ENCODE measurements around the gene SH3RF3.

Gene SH3RF3

DNA sequence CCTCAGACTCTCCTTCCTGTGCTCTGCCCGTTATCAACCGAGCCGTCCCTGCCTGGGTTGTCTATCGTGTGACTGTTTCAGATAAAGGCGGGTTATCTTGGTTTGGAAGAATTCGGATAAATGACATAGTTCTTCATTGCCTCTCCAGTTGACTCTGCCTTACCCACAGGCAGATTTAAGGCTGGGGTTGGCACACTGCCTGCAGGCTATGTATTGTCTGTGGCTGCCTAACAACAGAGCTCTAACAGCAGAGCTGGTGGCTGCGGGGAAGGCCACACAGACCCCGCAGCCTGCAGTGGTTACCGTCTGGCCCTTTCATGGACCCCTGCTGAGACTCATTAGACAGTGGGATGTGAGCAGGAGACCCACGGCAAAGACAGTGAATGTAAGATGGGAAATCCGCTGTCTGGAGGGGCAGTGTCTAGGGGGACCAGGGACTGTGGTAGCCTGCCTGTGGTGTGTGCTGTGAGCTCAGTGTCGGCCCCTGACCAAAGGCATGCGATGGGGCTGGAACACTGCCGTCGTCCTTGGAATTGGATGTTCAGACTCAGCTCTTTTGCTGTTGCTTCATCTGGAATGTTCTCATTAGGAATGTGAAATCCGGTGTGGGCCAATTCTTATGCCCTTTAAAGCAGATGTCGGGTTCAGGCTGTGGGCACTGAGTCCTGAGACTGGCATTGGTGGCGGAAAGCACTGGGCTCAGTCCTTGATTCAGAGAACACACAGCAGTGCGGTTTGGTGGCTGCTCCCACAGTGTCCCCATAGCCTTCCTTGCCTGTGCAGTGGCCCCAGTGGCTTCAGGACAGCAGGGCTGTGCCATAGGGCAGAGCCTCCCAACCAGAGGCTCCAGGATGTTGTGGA is 44.5 kb downstream of the SH3RF3 start:
- intact Hi-C loops (cut with DNase I) = no loop called here
- peak in 2 of 10 donors; percentile 32 to 36 for DNase-seq

DNA sequence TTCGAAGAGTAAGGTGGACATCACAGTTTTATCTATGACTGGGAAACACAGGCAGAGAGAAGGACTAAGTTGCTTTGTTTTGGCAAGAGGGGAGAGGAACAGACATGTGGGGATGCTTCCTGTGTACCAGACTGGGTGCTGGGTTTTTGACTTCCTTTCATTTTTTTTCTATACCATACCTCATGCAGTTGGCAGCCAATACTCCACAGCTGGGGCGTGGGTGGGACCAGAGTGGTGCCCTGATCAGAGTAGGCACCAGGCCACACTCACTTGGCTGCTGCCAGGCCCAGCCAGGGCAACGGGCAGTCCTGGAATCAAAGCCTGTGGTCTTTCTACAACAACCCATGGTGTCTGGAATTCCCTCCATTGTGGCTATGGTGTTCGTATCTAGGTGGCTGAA is 45.2 kb downstream of the SH3RF3 start:
- intact Hi-C loops (cut with DNase I) = no loop called here
- peak in 1 of 10 donors; percentile 83 for DNase-seq

DNA sequence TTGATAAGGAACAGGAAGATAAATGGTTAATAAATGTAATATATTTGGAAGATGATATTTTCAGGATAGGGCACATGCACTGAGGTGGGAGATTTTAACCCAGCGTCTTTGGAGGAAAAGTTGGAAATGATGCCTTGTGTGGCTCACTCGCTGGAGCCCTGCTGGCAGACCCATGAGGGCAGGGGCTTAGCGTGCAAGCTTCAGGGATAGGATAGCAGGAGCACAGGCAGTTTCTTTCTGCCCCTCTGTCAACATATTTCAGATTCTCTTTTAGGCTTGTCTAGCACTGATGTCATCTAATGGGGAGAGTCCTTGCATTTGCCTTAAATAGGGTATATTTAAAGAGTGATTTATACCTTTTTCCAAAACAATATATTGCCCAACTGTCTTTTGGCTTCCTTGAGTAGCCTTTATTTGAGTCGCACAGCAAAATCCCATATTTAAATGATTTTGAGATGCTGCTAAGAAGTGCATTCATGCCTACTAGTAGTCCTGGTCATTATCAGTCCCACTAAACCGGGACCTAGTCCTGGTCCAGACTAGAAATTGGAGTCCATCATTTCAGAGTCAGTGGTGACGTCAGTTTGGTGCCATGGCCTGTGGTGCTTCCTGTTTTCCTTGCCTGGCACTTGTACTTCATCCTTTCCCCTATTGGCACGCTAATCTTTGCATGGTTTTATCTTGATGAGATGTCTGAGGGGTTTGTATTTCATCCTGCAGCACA is 45.8 kb downstream of the SH3RF3 start:
- intact Hi-C loops (cut with DNase I) = no loop called here

DNA sequence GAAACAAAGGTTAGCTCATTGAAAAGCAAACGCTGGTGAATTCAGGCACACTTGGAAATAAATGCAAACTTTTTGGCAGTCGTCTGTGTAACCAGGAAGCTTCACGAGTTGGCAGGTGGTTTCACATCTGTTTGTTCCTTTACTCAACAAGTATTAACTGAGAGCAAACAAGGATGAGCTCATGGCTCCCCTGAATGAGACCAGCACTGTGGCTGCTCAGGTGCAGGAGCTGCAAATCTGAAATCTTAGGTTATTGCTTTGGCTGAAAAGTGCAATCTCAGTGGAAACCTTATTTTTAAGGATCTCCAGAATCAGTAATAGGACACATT is 46.3 kb downstream of the SH3RF3 start:
- intact Hi-C loops (cut with DNase I) = no loop called here
- no peak for DNase-seq

More for the DNA sequence above, 45.8 kb downstream of the SH3RF3 start:
- no peak for DNase-seq

DNA sequence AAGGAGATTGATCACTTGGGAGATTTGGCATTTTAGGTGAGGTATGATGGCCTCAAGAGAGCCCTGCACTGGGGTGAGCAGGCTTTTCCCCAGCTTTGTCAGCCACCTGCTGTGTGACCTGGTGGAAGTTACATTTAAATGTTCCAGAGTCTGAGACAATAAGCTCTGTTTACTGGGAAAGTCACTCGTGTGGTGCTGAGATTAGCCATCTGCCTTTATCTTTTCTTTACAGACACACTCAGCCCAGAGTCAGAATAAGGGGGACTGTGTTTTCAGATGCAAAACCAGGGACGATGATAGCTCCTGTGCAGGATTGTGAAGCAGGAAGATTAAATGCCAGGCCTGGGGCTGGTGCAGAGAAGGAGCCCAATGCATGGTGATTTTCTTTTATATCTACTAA is 47.9 kb downstream of the SH3RF3 start:
- intact Hi-C loops (cut with DNase I) = no loop called here
- DNase-seq = no peak

DNA sequence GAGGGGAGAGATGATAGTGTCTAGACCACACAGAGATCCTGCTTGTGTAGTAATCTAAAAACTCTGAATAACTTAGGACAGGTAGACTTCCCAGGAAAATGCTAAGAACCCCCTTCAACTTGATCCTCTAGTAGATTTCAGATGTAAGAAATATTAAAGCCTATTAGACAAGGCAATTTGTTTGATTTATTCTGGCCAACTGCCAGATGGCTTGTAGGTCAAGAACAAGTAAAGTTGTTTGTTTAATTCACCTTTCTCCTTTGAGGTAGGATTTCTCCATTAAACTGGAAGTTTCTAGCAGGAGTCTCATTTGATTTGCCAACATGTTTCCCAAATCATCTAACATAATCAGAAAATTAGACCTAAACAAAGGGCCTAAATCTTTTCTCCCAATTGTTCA is 48.6 kb downstream of the SH3RF3 start:
- DNase-seq = no peak
- intact Hi-C loops (cut with DNase I) = no loop called here

DNA sequence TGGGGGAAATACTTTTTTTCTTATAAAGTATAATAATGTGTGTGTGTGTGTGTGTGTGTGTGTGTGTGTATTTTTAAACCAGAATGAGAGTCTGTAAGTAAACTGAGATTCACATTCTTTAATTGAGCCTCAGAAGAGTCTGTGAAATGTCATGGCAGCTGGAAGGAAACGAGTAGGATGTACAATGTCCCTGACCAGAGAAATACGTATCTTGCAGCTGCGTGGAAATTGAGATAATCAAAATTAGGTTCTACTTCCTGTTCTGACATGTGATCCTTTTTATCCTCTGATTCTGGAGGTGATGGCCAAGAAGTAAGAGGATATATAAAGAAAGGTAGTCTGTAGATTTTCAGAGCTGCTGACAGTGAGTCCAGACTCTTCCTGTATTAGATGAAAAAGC is 50.0 kb downstream of the SH3RF3 start:
- intact Hi-C loops (cut with DNase I) = no loop called here
- no peak for DNase-seq

DNA sequence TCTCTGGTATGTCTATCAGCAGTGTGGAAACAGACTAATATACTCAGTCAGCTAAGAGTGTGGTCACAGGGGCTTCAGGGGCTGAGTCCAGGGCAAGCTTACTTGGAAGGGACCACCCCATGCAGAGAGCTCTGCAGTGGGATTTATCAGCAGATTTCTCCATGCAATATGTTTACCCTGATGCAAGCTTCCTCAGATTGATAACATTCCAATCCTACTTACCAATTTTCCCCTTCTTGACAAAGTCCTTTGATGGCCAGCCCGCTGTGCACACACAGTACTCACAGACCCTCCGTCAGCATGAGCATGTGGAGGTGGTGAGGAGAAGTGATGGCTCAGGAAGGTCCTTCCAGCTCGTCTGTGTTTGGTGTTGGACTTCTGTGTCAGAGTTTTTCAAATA is 51.8 kb downstream of the SH3RF3 start:
- peak in 1 of 10 donors; percentile 21 for DNase-seq
- intact Hi-C loops (cut with DNase I) = no loop called here

DNA sequence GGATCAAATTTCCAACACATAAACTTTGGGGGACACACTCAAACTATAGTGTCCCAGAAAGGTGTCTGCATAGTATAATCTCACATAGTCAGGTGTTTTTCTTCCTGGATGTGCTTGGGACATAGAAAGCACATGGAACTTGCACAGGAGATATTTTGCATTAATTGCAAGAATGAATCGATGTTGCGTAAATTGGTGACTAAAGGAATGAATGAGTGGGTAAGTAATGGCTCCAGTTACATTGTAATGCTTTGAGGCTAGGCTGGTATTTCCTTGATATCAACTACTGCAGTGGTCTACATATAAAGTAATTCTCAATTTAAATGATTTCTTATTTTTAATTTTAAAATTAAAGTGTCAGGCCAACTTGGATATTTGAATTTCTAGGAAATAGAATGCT is 53.4 kb downstream of the SH3RF3 start:
- intact Hi-C loops (cut with DNase I) = no loop called here

DNA sequence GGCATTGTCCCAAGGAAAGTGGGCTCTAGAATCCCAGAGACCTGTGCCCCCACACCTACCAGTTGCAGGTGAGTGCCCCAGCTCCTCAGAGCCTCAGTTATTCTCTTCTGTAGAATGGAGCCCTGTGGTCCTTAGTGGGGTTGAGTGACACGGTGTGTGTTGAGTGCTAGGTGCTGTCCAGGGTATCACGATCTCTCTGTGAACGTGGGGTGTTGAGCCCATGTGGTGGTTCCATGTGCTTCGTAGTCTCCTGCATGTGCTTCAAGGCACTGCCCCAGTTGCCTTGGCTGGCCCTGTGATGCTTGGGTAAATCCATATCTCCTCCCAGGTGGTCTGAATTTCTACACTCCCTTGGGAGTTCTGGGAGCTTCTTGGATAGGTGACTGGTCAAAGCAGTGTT is 54.9 kb downstream of the SH3RF3 start:
- intact Hi-C loops (cut with DNase I) = no loop called here
- DNase-seq = peak in 1 of 10 donors; percentile 75

More for the DNA sequence above, 53.4 kb downstream of the SH3RF3 start:
- DNase-seq = no peak

DNA sequence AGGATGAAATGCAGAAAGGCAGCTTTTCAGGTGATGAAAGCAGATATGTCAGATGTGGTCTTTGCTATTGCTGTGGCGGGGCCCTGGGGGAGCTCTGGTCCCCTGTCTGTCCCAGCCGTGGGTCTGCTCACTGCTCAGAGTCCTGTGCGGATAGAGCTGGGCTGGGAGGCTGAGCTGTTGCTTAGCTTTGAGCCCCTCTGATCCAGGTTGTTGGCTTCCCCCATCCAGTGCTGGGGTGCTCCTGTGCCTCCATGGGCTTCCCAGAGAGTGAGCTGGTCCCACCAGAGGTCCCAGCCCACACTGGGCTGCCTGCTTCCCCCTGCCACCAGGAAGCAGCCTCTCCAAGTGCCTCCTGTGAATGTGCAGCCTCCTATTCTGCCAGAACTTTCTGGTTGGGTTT is 55.4 kb downstream of the SH3RF3 start:
- peak in 1 of 10 donors; percentile 56 for DNase-seq
- intact Hi-C loops (cut with DNase I) = no loop called here

DNA sequence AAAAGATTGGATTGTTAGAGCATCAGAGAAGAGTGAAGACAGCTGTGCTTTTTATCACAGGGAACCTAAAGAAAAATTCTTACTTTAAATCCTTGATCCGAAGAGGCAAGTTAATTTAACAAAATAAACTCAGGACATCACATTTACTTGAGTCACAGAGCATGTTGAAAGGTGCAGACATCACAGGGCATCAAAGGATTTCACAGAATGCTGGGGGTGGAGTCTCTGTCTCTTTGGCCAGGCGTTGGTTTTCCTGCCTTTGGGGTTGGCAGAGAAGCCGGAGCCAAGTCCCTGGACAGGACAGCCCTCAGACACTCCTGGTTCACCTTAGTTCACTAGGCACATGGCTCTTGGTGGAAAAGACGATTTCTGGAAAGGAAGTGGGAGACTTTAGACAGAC is 56.3 kb downstream of the SH3RF3 start:
- intact Hi-C loops (cut with DNase I) = no loop called here
- peak in 1 of 10 donors; percentile 46 for DNase-seq

DNA sequence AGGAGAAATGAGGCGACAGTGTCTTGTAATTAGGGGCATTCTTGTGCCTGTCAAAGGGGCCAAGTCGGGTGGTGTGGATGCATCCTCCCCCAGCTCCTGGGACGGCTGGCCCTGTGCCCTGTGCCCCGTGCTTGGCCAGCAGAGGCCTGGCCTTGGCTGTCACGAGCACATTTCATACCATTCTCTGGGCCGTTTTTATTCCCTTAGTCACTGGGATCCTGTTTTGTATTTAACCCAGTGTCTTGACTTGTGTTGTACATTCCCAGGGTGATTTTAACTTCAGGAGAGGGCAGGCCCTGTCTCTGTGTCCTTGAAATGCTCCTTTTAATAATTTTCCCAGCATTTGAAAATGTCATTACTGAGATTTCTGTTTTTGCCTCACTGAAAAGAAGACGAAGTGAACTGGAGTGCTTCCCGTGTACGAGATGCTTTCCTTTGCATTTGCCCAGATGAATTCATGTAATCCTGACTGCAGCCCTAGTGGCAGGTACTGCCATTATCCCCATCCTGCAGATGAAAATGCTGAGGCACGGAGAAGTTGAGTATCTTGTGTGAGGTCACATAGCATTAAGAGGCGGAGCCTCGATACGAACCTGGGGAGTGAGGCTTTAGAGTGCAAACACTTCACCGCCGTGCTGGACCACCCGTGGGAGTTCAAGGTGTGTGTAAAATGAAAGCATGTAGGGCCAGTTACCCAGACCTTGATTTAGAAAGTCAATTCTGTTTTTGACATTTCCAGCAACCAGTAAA is 57.0 kb downstream of the SH3RF3 start:
- DNase-seq = peak in 2 of 10 donors; percentile 34 to 47
- intact Hi-C loops (cut with DNase I) = no loop called here

DNA sequence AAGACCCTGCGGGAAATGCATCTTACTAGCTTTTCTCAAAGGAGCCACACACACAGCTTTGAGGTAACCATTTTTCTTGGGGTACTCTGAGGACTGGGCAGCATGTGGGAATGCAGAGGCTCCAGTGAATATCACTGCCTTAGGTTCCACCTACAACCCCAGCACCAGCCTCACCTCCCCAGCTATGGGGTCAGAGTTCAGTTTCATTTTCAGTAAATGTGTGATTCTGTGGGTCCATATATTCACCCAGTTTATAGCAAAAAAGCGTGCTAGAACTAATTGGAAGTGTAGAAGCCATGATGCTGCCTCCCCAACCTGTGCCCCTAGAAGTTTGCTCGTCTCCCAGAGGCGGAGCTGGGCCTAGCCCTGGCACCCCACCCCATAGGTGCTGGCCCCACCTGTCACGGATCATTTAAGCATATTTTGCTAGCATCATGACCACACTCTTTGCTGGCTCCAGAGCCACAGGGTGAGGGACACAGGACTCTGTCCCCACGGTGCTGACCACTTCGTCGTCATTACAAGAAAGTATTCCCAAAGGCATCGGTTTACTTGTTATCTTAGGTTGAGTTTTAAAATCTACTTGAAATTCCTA is 57.7 kb downstream of the SH3RF3 start:
- peak in 1 of 10 donors; percentile 62 for DNase-seq
- intact Hi-C loops (cut with DNase I) = no loop called here

DNA sequence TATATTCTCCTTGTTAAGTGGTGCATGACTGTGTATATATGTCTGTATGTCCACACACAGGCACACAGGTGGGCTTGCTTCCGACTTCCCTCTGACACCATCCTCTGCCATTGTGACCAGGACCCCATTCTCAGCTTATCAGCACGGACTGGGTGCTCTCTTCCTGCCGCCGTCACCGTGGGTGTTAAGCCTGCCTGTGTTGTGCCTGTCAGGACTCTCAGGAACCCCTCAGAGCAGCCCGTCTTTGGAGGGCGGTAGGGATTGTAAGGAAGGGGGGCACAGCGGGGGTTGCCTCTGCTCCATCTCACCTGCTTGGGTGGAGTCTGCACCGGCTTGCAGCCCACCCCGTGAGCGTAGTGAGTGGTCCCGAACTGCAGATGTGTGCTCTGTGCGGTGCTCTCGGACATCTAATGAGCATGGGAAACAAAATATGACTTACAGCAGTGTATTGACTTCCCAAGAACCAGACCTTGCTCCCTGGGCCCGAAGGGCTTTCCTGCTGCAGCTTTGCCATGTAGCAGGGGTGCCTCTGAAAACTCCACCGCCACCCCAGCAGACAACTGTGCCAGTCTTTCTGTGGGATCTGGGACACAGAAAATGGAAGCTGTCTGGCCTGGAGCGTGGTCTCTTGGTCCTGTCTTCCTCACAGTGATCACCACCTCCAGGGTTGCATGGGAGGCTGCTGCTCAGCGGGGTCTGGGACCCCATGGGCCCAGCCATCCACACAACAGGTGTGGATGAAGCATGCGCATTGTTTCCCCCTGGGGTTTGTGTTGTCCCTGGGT is 58.9 kb downstream of the SH3RF3 start:
- peak in 1 of 10 donors; percentile 63 for DNase-seq
- intact Hi-C loops (cut with DNase I) = no loop called here

DNA sequence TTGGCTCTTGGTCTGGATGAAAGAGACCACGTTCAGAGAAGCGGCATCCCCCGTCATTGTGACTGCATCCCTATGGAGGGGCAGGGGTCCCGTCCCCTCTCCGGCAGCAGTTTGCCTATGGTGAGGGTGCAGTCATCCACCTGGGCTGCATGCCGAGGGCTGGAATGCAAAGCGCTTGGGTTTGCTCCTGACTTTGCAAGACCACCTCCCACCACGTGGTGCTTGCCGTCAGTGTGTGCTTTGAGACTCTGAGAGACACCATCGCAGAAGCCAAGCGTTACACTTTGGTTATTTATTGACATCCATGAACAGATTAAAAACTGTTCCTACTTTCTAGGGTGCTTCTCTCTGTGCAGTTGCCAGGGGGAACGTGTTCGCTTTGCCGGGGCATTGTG is 59.5 kb downstream of the SH3RF3 start:
- intact Hi-C loops (cut with DNase I) = no loop called here
- DNase-seq = peak in 1 of 10 donors; percentile 60

DNA sequence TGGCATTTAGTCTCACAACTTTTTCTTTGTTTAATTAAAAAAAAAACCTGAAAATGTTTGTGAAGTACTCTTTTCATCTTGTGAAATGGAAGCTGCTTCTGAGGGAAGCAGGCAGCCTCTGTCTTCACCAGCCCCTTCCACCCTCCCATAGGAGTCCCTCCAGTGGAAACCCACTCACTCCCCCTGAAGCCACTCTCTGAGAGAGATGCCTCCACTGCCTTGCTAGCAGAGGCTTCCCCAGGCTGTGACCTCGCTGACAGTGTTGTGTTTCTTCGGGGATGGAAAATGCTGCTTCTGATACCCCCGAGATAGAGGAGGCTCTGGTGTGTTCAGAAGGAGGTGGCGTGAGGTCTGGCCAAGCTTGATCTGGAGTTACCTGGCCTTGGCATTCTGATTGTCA is 59.9 kb downstream of the SH3RF3 start:
- DNase-seq = peak in 1 of 10 donors; percentile 46
- intact Hi-C loops (cut with DNase I) = no loop called here

DNA sequence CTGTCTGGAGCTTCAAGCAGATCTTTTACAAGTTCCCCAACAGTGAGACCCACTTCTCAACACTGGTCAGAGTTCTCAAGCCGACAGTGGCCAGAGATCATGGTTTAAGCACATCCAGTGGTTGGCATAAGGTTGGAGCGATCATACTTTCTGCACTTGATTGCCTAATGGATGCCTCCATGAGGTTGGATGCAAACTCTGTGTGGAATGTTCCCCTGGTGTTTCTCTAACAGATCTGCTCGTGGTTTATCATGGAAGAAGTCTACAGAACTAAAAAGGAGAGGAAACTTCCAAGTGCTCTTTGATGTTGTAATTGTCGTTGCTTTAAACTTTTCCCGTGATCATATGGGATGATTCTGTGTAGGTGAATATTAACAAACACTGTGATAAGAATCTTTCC is 60.7 kb downstream of the SH3RF3 start:
- intact Hi-C loops (cut with DNase I) = no loop called here
- DNase-seq = peak in 1 of 10 donors; percentile 1

DNA sequence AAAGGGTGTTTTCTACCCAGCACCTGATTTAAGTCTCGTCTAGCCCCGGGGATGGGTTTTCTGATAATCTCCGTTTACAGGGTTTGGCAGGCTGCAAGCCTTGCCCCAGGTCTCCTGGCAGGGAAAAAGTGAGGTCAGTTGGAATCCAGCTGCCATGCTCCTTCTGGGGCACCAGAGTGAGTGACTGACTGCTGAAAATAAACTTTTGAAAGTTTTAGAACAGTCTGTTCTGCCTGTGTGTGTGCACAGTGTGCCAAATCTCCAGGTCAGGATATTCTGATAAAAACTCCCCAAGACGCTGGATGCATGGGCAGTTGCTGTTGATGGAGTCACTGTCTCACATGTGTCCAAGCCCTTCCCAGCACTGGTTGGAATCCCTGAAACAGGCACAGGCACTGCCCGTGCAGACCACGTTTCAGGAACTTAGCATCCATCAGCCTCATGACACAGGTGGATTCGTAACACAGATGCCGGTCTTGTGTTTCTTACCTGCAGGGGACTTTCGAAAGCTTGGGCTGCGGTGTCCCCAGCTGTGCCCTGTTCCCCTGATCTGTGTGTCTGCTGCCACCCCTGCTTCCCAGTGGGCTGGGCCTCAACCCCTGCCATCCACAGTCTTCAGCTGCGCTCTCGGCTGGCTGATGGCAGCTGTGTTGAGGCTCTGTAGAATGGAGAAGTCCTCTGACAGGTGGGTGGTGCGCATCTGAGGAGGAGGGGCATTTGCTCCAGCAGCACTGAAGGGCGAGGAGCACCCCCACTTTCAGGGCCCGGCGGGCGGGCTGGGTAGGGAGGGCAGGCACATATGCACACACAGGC is 65.0 kb downstream of the SH3RF3 start:
- DNase-seq = peak in 1 of 10 donors; percentile 86

More for the DNA sequence above, 65.0 kb downstream of the SH3RF3 start:
- intact Hi-C loops (cut with DNase I) = no loop called here
